Activated effector memory CD4-positive, alpha-beta T cell treated with Interleukin-2 at 50 U/mL for 16 hours (primary cell): ENCODE measurements around the gene SLC8A3.
"Not testable (repeated sequence)": the region's sequence is repeated elsewhere in the genome, so short reads cannot be mapped to it uniquely, and the experiment has no call there.

ENCODE experiments used
- DNase-seq: peaks from one replicate; pipeline ENCODE4 v3.0.0-alpha.2; 2020

SLC8A3 gene

DNA sequence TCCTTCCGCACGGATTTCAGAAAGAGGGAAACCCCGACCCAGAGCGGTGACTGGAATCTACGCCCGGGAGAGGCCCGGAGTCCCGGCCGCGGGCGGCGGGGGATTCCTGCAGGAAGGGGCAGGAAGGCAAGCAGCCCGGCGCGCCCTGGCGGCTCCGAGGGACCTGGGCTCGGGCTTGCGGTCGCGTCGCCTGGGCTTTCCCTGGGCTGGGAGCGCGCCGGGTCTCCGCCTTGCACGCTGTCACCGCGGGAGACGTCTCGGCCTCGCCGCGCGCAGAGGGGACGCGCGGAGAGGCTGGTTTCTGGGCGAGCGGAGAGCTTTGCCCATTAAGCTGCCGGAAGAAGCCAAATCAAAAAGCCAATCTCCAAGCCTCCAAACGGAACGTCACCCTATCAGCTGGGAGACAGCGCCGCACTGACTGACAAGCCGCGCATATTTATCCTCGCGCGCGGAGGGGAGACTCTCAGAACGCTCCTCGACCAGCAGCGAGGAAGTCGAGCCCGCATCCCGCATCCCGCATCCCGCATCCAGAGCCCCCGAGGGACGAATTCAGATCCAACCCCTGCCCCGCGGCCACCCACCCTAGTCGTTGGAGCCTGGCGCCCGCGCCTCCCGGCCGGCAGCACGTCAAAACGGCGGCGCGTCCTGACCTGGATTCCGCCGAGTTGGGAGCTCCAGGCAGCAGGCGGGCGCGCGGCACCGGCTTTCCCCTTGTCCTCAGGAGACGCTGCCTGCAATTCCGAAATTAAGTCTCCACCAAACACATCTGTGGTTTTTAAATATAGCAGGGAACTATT, at the start of gene SLC8A3:
Gene SLC8A3, minus strand, starts transcription at position 293 of the 797 bp plus-strand sequence. CDS start 20,529 bp downstream, outside the sequence.
- no peak for DNase-seq

- DNase-seq = no peak
These were observed 49.0 kb upstream of the SLC8A3 start for GRCh38 chr14:70237710-70238109.

DNA sequence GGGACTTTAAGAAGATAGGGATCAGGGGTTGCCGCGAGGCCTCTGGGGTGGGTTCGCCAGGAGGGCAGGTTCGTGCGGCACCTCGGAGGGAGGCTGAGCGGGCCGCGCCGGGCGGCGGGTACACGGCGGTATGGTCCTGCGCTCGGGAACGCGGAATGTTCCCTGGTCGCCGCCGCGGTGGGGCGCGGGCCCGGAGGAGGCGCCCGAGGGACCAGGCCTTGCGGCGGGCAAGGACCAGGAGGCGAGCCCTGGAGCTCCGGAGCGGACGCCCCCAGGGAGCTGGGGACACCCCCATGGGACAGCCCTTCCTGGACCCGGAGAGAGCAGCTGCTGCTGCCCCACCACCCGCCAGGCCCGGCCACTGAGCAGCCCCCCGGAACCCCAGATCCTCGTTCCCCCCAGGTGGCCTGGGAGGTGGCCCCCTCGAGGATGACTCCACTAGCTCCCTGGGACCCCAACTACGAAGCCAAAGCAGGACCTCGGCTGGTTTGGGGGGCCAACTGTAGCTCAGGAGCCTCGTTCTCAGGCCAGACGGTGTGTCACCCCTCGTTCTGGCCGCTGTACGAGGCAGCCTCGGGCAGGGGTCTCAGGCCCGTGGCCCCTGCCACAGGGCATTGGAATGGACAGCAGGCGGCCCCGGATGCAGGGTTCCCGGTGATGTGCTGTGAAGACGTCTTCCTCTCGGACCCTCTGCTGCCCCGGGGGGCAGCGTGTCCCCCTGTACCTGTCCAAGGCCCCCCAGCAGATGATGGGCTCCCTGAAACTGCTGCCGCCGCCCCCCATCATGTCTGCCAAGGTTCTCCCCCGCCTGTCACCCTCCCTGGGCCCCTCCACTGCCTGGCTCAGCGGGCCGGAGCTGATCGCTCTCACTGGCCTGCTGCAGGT, 45.6 kb upstream of the SLC8A3 start:
- no peak for DNase-seq

DNA sequence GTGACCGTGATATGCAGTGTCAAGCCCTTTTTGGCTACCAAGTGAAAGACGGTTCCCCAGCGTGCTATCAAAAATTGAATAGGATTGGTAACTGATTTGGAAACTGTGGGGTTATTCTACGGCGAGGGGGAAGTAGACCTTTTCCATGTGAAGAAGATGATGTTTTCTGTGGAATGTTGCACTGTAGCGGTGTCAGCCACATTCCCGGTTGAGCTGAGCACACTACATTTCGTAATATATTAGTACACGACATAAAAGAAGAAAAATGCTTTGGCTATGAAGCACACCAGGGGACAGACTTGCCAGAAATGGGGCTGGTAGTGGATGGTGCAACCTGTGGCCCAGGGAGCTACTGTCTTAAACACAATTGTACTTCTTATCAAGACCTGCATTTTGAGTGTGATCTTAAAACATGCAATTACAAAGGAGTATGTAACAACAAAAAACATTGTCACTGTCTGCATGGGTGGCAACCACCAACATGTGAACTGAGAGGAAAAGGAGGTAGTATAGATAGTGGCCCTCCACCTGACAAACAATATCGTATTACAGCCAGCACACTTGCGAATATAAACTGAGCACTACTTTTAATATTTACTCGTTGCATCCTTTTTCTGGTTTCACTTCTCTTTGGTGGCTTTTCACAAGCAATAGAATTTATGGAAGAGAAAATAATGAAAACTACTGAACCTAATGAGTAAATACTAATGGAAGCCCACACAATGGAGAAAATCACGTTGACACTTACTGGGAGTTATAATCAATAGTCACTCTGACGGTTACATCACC, 43.2 kb upstream of the SLC8A3 start:
- DNase-seq = not testable (repeated sequence)

DNA sequence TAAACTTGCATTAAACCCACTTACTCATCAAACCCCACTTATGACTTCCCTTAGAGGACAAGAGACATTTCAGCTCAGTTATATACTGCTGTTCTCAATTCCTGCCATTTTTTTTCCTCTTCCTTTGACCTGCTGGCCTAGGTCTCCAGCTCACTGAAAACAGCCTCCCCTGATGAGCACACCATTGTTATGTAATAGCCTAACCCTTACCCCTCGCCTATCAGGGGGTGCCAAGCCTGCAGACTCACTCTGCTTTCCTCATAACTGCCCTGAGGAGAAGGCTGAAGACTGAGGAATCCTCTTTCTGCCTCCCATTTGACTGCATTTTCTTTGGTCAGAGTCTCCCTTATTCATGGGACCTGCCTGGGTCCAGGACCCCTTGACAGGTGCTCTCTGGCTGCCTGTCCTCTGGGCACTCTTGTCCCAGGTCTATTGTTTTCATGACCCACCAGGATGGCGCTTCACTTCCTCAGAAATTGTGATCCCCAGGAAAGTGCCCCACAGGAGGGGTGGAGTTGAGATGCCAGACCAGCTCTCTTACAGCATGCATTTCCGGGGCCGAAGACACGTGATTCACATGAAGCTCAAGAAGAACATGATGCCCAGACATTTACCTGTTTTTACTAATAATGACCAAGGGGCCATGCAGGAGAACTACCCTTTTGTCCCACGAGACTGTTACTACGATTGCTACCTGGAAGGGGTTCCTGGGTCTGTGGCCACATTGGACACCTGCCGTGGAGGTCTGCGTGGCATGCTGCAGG, 41.3 kb upstream of the SLC8A3 start:
- DNase-seq = not testable (repeated sequence)

GRCh38 chr14:70213721-70214282, 25.1 kb upstream of the SLC8A3 start:
- no peak for DNase-seq

DNA sequence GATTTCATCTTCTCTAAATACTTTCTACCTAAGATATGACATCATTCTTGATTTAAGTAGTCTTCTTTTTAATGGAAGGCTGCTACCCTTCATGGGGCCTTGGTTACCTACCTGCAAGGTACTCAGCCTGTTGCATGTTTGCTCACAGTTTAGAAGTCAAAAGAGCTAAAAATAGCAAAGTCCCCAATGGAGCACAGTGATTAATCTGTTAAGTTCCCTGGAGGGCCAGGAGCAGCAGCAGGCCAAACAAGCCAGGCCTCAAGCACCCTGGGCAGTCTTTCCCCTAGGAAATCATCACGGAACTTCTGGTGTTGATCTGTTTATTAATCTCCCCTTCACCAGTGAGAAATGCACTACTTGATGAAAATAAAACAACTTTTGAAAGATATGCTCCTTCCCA, 24.0 kb upstream of the SLC8A3 start:
- DNase-seq = no peak

GRCh38 chr14:70208380-70208779, 19.6 kb upstream of the SLC8A3 start:
- no peak for DNase-seq

- DNase-seq = no peak
These were observed 14.9 kb upstream of the SLC8A3 start for GRCh38 chr14:70203686-70204085.

GRCh38 chr14:70201994-70202393, 13.2 kb upstream of the SLC8A3 start:
- DNase-seq = no peak

GRCh38 chr14:70193396-70193795, 4.6 kb upstream of the SLC8A3 start:
- no peak for DNase-seq

GRCh38 chr14:70192915-70193314, 4.2 kb upstream of the SLC8A3 start:
- DNase-seq = no peak

GRCh38 chr14:70190156-70190555, 1.4 kb upstream of the SLC8A3 start:
- DNase-seq = no peak

- DNase-seq = no peak
These were observed 816 bp upstream of the SLC8A3 start for GRCh38 chr14:70189456-70190077.

- no peak for DNase-seq
These were observed 461 bp downstream of the SLC8A3 start for GRCh38 chr14:70188322-70188658.

DNA sequence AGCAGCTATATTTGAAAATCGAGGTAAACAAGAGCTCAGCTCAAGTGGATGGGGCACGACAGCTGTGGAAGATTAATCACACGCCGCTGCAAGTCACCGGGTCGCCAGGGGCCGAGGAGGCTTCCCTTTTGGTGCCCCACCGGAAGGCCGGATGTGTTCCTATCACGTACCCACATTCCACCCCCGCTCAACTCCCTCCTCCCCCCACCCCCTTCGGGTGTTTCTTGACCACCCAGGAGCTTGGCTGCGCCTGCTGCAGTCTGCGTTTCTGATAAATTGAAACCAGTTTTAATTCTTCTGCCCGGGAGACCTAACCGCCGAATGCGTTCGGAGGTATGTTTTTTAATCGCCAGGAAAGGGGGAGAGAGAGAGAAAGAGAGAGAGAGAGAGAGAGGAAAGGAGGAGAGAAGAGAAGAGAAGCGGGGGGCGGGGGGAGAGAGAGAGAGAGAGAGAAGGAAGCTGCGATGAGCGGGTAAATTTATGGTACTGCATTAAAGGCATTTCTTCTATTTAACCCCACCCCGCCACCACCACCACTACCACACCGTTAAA, 1.8 kb downstream of the SLC8A3 start:
- no peak for DNase-seq

GRCh38 chr14:70183991-70184390, 4.8 kb downstream of the SLC8A3 start:
- DNase-seq = no peak

- no peak for DNase-seq
These were observed 7.5 kb downstream of the SLC8A3 start for GRCh38 chr14:70181276-70181675.

DNA sequence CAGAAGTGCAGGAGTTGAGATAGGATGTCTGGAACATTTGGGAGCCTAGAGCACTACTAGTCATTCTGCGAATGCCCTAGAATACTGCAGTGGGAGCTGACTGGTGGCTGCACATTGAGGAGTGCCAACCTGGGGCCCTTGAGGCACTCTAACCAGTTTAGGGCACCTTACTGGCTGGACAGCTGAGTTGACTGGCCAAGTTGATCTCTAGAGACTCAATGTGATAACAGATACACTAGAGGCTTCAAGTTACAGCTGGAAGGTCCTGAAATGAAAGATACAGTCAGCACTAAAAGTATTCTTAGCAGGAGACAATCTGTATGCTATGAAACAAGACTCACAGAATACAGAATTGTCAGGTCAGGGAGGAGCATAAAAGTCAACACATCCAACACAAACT, 8.0 kb downstream of the SLC8A3 start:
- DNase-seq = no peak

DNA sequence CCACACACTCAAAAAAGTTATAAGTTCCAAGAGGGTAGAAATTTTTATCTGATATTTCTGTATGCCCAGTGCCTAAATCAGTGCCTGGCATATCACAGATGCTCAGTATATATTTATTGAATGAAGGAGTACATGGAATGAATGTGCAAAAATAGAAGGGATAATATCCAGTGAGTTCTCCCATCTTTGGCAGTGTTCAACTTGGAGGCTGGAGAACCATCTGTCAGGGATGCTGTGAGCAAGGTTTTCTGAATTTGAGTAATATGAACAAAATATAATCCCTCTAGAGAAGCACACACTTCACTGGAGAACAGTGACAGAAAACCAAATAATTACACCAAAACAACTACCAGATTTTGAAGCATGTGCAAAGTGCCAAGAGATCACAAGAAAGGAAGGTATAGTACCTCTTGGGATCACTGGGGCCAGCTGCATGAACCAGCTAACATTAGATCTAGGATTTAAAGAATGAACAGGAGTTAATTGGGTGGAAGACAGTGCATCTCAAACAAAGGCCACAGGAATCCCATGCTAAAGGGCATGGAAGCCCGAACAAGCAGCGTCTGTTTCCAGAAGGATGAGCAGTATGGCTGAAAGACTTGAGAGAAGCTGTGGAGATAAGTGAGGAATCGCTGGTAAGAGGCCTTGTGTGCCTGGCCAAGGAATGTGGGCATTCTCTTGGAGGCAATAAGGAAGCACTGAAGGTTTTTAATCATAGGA, 11.5 kb downstream of the SLC8A3 start:
- DNase-seq = no peak

- no peak for DNase-seq
These were observed 15.2 kb downstream of the SLC8A3 start for GRCh38 chr14:70173569-70173968.
